NCI-H1436 treated with DMSO at 0.1 percent for 48 hours (cell line): ENCODE results near the gene AHRR.

Experiments
- DNase-seq: peaks from one replicate; lab custom pipeline; 2025; lab: John Stamatoyannopoulos, UW

The AHRR gene

GRCh38 chr5:430214-430925, 108.9 kb downstream of the AHRR start:
- DNase-seq = no peak

GRCh38 chr5:431001-431710, 109.6 kb downstream of the AHRR start:
- no peak for DNase-seq

GRCh38 chr5:431711-432050, 110.2 kb downstream of the AHRR start:
- no peak for DNase-seq

- DNase-seq = no peak
These were observed 110.8 kb downstream of the AHRR start for GRCh38 chr5:432201-432927.

GRCh38 chr5:432928-433791, 111.6 kb downstream of the AHRR start:
- DNase-seq = no peak

- DNase-seq = no peak
These were observed 112.3 kb downstream of the AHRR start for GRCh38 chr5:433836-434235.

GRCh38 chr5:434443-435146, 113.1 kb downstream of the AHRR start:
- no peak for DNase-seq

- DNase-seq = no peak
These were observed 113.8 kb downstream of the AHRR start for GRCh38 chr5:435156-435790.

GRCh38 chr5:435961-436640, 114.6 kb downstream of the AHRR start:
- no peak for DNase-seq

GRCh38 chr5:436641-436975, 115.1 kb downstream of the AHRR start:
- no peak for DNase-seq

- no peak for DNase-seq
These were observed 115.8 kb downstream of the AHRR start for GRCh38 chr5:437281-437771.

- no peak for DNase-seq
These were observed 117.0 kb downstream of the AHRR start for GRCh38 chr5:438481-438981.

- no peak for DNase-seq
These were observed 117.7 kb downstream of the AHRR start for GRCh38 chr5:439181-439580.

- no peak for DNase-seq
These were observed 118.1 kb downstream of the AHRR start for GRCh38 chr5:439636-440035.

GRCh38 chr5:440401-441201, 119.1 kb downstream of the AHRR start:
- DNase-seq = no peak

GRCh38 chr5:441996-442334, 120.5 kb downstream of the AHRR start:
- DNase-seq = no peak

- no peak for DNase-seq
These were observed 121.1 kb downstream of the AHRR start, which contains the start of gene EXOC3 for GRCh38 chr5:442335-443238. Gene EXOC3, plus strand, starts transcription at chr5:443176. Its CDS starts 3,030 bp downstream, at chr5:446206.
